HEK293T (cell line): ENCODE measurements around the gene CRYBG3.

Experiments
- CTCF ChIA-PET: fragments of 350-600 bp; formaldehyde crosslinking; extraction: SDS; loops from one replicate; lab custom pipeline; 2021; ENCODE audit warnings: antibody characterized with exemption, inconsistent platforms; lab: Yijun Ruan, JAX
- POLR2A ChIA-PET: fragments of 350-600 bp; formaldehyde crosslinking; extraction: SDS; loops from one replicate; lab custom pipeline; 2020; ENCODE audit warnings: antibody characterized with exemption, inconsistent platforms; lab: Yijun Ruan, JAX
- DNase-seq: peaks from one replicate; pipeline ENCODE4 v3.0.0; 2012; ENCODE audit warnings: mixed read lengths; ENCODE audit errors: extremely low spot score
- ARNT ChIP-seq: fragments of 450-650 bp; IDR thresholded peaks from 2 replicates; pipeline ENCODE4 v1.6.1; 2017; ENCODE audit warnings: mild to moderate bottlenecking
- BHLHE40 ChIP-seq: fragments of 450-650 bp; IDR thresholded peaks from 2 replicates; pipeline ENCODE4 v1.6.1; 2016; ENCODE audit warnings: mild to moderate bottlenecking, moderate library complexity, borderline replicate concordance
- CTBP1 ChIP-seq: fragments of 450-650 bp; IDR thresholded peaks from 2 replicates; pipeline ENCODE4 v1.6.1; 2016; ENCODE audit warnings: borderline replicate concordance
- ELF4 ChIP-seq: fragments of 450-650 bp; IDR thresholded peaks from 2 replicates; pipeline ENCODE4 v1.6.1; 2017; ENCODE audit warnings: antibody characterized with exemption
- FOXA1 ChIP-seq: fragments of 450-650 bp; IDR thresholded peaks from 2 replicates; pipeline ENCODE4 v1.6.1; 2016; ENCODE audit warnings: mild to moderate bottlenecking
- FOXK2 ChIP-seq: fragments of 450-650 bp; IDR thresholded peaks from 2 replicates; pipeline ENCODE4 v1.6.1; 2016; ENCODE audit warnings: mild to moderate bottlenecking
- FOXM1 ChIP-seq: fragments of 450-650 bp; IDR thresholded peaks from 2 replicates; pipeline ENCODE4 v1.6.1; 2017; ENCODE audit warnings: mild to moderate bottlenecking, borderline replicate concordance
- HDGF ChIP-seq: fragments of 450-650 bp; IDR thresholded peaks from 2 replicates; pipeline ENCODE4 v1.6.1; 2017; ENCODE audit warnings: antibody characterized with exemption, borderline replicate concordance
- L3MBTL2 ChIP-seq: fragments of 450-650 bp; conservative IDR thresholded peaks from 2 replicates; pipeline ENCODE4 v1.6.1; 2016; ENCODE audit warnings: mild to moderate bottlenecking
- LEF1 ChIP-seq: fragments of 450-650 bp; IDR thresholded peaks from 2 replicates; pipeline ENCODE4 v1.6.1; 2017; ENCODE audit warnings: mild to moderate bottlenecking, borderline replicate concordance
- NFRKB ChIP-seq: fragments of 450-650 bp; IDR thresholded peaks from 2 replicates; pipeline ENCODE4 v1.6.1; 2016; ENCODE audit warnings: mild to moderate bottlenecking, moderate library complexity
- PKNOX1 ChIP-seq: fragments of 450-650 bp; IDR thresholded peaks from 2 replicates; pipeline ENCODE4 v1.6.1; 2016
- SP1 ChIP-seq: fragments of 450-650 bp; IDR thresholded peaks from 2 replicates; pipeline ENCODE4 v1.6.1; 2017
- SUZ12 ChIP-seq: fragments of 450-650 bp; IDR thresholded peaks from 2 replicates; pipeline ENCODE4 v1.6.1; 2016; ENCODE audit warnings: mild to moderate bottlenecking
- TARDBP ChIP-seq: fragments of 450-650 bp; IDR thresholded peaks from 2 replicates; pipeline ENCODE4 v1.6.1; 2016
- ZNF384 ChIP-seq: fragments of 450-650 bp; IDR thresholded peaks from 2 replicates; pipeline ENCODE4 v1.6.1; 2016

CRYBG3 gene

DNA sequence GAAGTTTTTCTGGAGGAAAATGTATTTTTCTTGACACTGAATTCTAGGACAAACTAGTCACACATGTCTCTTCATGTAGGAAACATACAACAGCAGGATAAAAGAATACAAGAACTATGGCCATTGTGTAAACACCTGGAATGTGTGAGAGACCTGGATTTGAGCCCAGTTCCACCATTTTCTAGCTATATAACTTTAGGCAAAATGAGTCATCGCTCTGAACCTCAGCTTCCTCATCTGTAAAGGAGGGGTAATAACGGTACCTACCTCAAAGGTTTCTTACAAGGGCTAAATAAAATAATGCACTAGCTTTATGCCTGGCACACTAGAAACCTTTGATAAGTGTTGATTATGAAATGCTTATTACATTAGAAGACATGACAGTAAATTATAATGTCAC lies 92.6 kb downstream of the CRYBG3 start:
- no peak for DNase-seq
- ChIA-PET POLR2A (no interaction called here), CTCF (no interaction called here)
- TF ChIP-seq TARDBP (no peak), LEF1 (no peak), ARNT (no peak), NFRKB (no peak), ELF4 (no peak), HDGF (no peak), SUZ12 (no peak), ZNF384 (no peak)

- ChIA-PET CTCF (no interaction called here), POLR2A (no interaction called here)
- TF ChIP-seq FOXA1, result no peak
- no peak for TF ChIP-seq TARDBP
- TF ChIP-seq L3MBTL2, result no peak
- no peak for TF ChIP-seq NFRKB
- no peak for TF ChIP-seq PKNOX1
- TF ChIP-seq FOXM1, result no peak
- TF ChIP-seq HDGF, result no peak
- TF ChIP-seq FOXK2, result no peak
- no peak for TF ChIP-seq ARNT
- no peak for TF ChIP-seq SUZ12
- no peak for TF ChIP-seq SP1
- no peak for TF ChIP-seq CTBP1
- TF ChIP-seq ELF4, result no peak
- TF ChIP-seq BHLHE40, result no peak
- TF ChIP-seq LEF1, result no peak
- TF ChIP-seq ZNF384, result no peak
These were observed 94.8 kb downstream of the CRYBG3 start for GRCh38 chr3:97916576-97916975.

DNA sequence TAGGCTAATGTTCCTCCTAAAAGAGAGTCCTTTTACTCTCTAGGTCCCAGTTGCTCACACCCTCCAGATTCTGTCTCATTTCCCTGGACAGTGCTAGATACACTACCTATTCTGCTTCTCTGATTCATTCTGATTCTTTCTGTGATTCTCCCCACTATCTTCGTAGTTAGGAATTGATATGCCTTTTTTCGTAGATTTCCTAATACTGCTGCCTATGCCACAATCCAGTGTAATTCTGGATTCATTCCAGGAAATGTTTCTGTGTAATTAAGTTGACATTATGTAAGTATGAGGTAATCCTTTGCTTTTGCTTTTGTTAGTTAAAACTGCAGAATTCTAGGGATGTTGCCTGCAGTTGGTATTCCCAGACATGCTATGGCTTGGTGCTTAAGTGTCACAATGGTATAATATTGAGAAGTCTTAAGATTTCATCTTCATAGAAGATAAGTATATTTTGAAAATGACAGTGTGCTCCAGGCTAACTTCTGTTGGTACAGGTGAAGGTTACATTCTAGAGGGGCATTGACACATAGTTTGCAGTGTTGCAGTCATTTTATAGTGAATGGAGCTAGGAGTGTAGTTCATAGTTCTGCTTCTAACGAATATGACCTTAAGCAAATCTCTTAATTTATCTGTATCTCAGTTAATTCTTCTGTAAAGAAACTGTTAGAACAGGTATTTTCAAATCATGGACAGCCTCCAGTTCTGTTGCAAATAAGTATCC lies 96.2 kb downstream of the CRYBG3 start:
- POLR2A ChIA-PET, result no interaction called here
- no peak for TF ChIP-seq TARDBP
- no peak for TF ChIP-seq ARNT
- TF ChIP-seq HDGF, result no peak
- no peak for TF ChIP-seq FOXM1
- no peak for TF ChIP-seq BHLHE40
- TF ChIP-seq NFRKB, result no peak
- no peak for DNase-seq
- CTCF ChIA-PET, result no interaction called here

More at GRCh38 chr3:97916576-97916975, 94.8 kb downstream of the CRYBG3 start:
- DNase-seq, result no peak

- ChIA-PET CTCF (no interaction called here), POLR2A (no interaction called here)
- DNase-seq, result no peak
- TF ChIP-seq HDGF, result no peak
- TF ChIP-seq NFRKB, result no peak
- TF ChIP-seq ARNT, result no peak
- TF ChIP-seq FOXA1, result no peak
- TF ChIP-seq FOXK2, result no peak
- no peak for TF ChIP-seq ELF4
- no peak for TF ChIP-seq TARDBP
- no peak for TF ChIP-seq LEF1
- no peak for TF ChIP-seq ZNF384
- TF ChIP-seq FOXM1, result no peak
- no peak for TF ChIP-seq SUZ12
- no peak for TF ChIP-seq SP1
- no peak for TF ChIP-seq PKNOX1
- no peak for TF ChIP-seq L3MBTL2
- TF ChIP-seq BHLHE40, result no peak
These were observed 105.9 kb downstream of the CRYBG3 start for GRCh38 chr3:97927704-97928103.

- POLR2A ChIA-PET, result no interaction called here
- CTCF ChIA-PET, result no interaction called here
- DNase-seq, result no peak
- TF ChIP-seq ARNT (no peak), LEF1 (no peak), L3MBTL2 (no peak), FOXK2 (no peak), NFRKB (no peak), PKNOX1 (no peak), FOXM1 (no peak), HDGF (no peak), BHLHE40 (no peak), ELF4 (no peak), CTBP1 (no peak), FOXA1 (no peak), SUZ12 (no peak), SP1 (no peak), TARDBP (no peak), ZNF384 (no peak)
These were observed 107.2 kb downstream of the CRYBG3 start for GRCh38 chr3:97928986-97929385.

GRCh38 chr3:97930018-97930417 lies 108.2 kb downstream of the CRYBG3 start:
- DNase-seq, result no peak
- ChIA-PET POLR2A (no interaction called here), CTCF (no interaction called here)
- TF ChIP-seq CTBP1 (no peak), FOXM1 (no peak), FOXK2 (no peak), SUZ12 (no peak), NFRKB (no peak)

DNA sequence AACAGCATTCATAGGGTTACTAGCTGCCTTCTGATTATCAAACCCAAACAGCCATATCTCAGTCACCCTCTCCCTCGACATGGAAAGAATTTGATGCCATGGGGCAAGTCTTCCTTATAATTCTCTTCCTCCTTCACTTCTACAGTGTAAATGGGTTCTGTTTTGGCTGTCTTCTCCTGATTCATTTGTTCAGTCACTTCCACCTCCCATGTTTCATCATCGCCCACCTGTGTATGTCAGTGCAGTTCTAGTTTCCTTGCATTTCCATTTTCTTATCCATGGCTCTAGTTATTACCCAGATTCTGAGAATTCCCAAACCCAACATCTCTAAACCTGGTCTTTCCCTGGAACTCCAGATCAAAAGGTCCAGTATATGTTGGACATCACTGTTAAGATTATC lies 109.4 kb downstream of the CRYBG3 start:
- ChIA-PET POLR2A (no interaction called here), CTCF (no interaction called here)
- no peak for DNase-seq
- no peak for TF ChIP-seq ELF4
- no peak for TF ChIP-seq TARDBP
- no peak for TF ChIP-seq FOXM1
- TF ChIP-seq PKNOX1, result no peak
- TF ChIP-seq HDGF, result no peak
- TF ChIP-seq SP1, result no peak
- TF ChIP-seq FOXA1, result no peak
- TF ChIP-seq L3MBTL2, result no peak
- no peak for TF ChIP-seq LEF1
- TF ChIP-seq FOXK2, result no peak
